Coronary artery (tissue), 2 donors: ENCODE data around the gene OR5B12.
"Not testable (repeated sequence)": the region's sequence is repeated elsewhere in the genome, so short reads cannot be mapped to it uniquely, and the experiment has no call there.

Experiments used
- DNase-seq: peaks from one replicate; pipeline ENCODE4 v3.0.0-alpha.2; 2017; ENCODE audit warnings: low spot score
- H3K27ac ChIP-seq, 2 donors: fragments of 200-600 bp; sonication (generic); one replicate each; pipeline ENCODE4 v1.5.1; 2016 to 2019
- H3K4me3 ChIP-seq: fragments of 200-600 bp; sonication (generic); 2 replicates; pipeline ENCODE4 v1.5.1; 2016; ENCODE audit warnings: mild to moderate bottlenecking, moderate library complexity
- CTCF ChIP-seq: fragments of 200-600 bp; sonication (generic); IDR thresholded peaks from one replicate; pipeline ENCODE4 v1.5.1; 2019; ENCODE audit warnings: antibody characterized with exemption

OR5B12 gene

GRCh38 chr11:58428021-58428420 is 14.0 kb downstream of the OR5B12 start, which contains the start of gene OR5B2:
Gene OR5B2 (minus strand): TSS chr11:58428121. CDS start chr11:58423261, 4,860 bp downstream.
- no peak for DNase-seq
- TF ChIP-seq CTCF, result no peak
- Histone ChIP-seq H3K27ac (no peak within 1 kb of the TSS), H3K4me3 (no peak within 1 kb of the TSS)

GRCh38 chr11:58406774-58407173 is 35.3 kb downstream of the OR5B12 start, which contains the start of gene OR5B3:
Gene OR5B3 (minus strand): TSS chr11:58406874. CDS start chr11:58403409, 3,465 bp downstream.
- no peak for DNase-seq
- no peak for TF ChIP-seq CTCF
- Histone ChIP-seq H3K4me3 (no peak within 1 kb of the TSS), H3K27ac (no peak within 1 kb of the TSS)

- not testable (repeated sequence) for H3K4me3 ChIP-seq, DNase-seq, H3K27ac ChIP-seq
These were observed 42.4 kb downstream of the OR5B12 start for GRCh38 chr11:58399622-58400021.

GRCh38 chr11:58395581-58395980 is 46.5 kb downstream of the OR5B12 start:
- no peak overlapping the region for H3K27ac ChIP-seq
- DNase-seq, result no peak
- no peak for TF ChIP-seq CTCF
- H3K4me3 ChIP-seq, result no peak overlapping the region

GRCh38 chr11:58394195-58394594 is 47.8 kb downstream of the OR5B12 start:
- no peak overlapping the region for H3K27ac ChIP-seq
- DNase-seq, result no peak
- no peak overlapping the region for H3K4me3 ChIP-seq
- no peak for TF ChIP-seq CTCF

GRCh38 chr11:58392746-58393145 is 49.3 kb downstream of the OR5B12 start:
- H3K4me3 ChIP-seq, result no peak overlapping the region
- no peak overlapping the region for H3K27ac ChIP-seq
- no peak for TF ChIP-seq CTCF
- no peak for DNase-seq

GRCh38 chr11:58391879-58392278 is 50.2 kb downstream of the OR5B12 start:
- no peak for TF ChIP-seq CTCF
- no peak for DNase-seq
- H3K4me3 ChIP-seq, result no peak overlapping the region
- no peak overlapping the region for H3K27ac ChIP-seq
